ENCODE measurements around the gene PTPRA.

- TF ChIP-seq CTCF (IDR thresholded peaks at IDR 0.05; ENCODE audit: insufficient read depth, low read depth, low read length) (no peak), EZH2 (IDR thresholded peaks at IDR 0.05; ENCODE audit: insufficient read depth, low read length) (no peak)
Measured at GRCh38 chr20:3068075-3068474, 194.8 kb downstream of the PTPRA start.

Data from astrocyte (in vitro differentiated cells and primary cell).